Upper lobe of right lung (tissue), 1 donor: ENCODE measurements around the gene PRELP. TPM values are rescaled to one million over a fixed set of nuclear protein-coding genes. Genes with fewer than 3 reads are reported as not detected.

Experiments
- ATAC-seq: fragments of 200-7000 bp; cut with Tn5 transposase; one replicate; pipeline ENCODE4 v1.9.1; 2020; ENCODE audit warnings: mild to moderate bottlenecking, moderate library complexity
- DNase-seq: peaks from one replicate; pipeline ENCODE4 v3.0.0-alpha.2; 2020
- H3K27ac ChIP-seq: fragments of 200-600 bp; one replicate; pipeline ENCODE4 v1.8.0; 2022
- H3K27me3 ChIP-seq: fragments of 200-600 bp; one replicate; pipeline ENCODE4 v1.8.0; 2022; ENCODE audit warnings: mild to moderate bottlenecking
- H3K36me3 ChIP-seq: fragments of 200-600 bp; one replicate; pipeline ENCODE4 v1.8.0; 2022
- H3K4me1 ChIP-seq: fragments of 200-600 bp; one replicate; pipeline ENCODE4 v1.8.0; 2022
- H3K4me3 ChIP-seq: fragments of 200-600 bp; one replicate; pipeline ENCODE4 v1.8.0; 2022; ENCODE audit warnings: mild to moderate bottlenecking
- H3K9me3 ChIP-seq: fragments of 200-600 bp; one replicate; pipeline ENCODE4 v1.8.0; 2022
- intact Hi-C: fragments of 100-400 bp; cut with DNase I; formaldehyde crosslinking; loops from one replicate; pipeline ENCODE4 v1.11.0; 2022
- total RNA-seq: library from RNA; stranded (reverse); fragmentation: NEBNext Ultra II Directional; extraction: Animal tissue kit (Norgen Biotek cat#: 25700); gene quantifications from one replicate; pipeline ENCODE4 v1.2.1, GENCODE V29; 2021
- TF ChIP-seq, protein P1 (sequence below): fragments of 200-600 bp; IDR thresholded peaks from one replicate; pipeline ENCODE4 v1.8.0; 2022; ENCODE audit warnings: antibody characterized with exemption
- donor health status: DM: no; HTN: yes; CAD: no; lungs with severe emphysema.

Gene PRELP
- total RNA-seq, 1 donor from 2014 or later = 91.8 TPM

- Histone ChIP-seq H3K36me3 (no peaks in the 10 kb centered on the region), H3K4me3 (peak overlapping the region; percentile 46), H3K27me3 (no peaks in the 10 kb centered on the region), H3K9me3 (no peaks in the 10 kb centered on the region), H3K4me1 (peaks cover 19% of the 10 kb centered on the region), H3K27ac (peak overlapping the region; percentile 76)
- intact Hi-C loops = no loop called here
- no peak for ATAC-seq
- no peak for DNase-seq
- TF ChIP-seq, protein P1, sequence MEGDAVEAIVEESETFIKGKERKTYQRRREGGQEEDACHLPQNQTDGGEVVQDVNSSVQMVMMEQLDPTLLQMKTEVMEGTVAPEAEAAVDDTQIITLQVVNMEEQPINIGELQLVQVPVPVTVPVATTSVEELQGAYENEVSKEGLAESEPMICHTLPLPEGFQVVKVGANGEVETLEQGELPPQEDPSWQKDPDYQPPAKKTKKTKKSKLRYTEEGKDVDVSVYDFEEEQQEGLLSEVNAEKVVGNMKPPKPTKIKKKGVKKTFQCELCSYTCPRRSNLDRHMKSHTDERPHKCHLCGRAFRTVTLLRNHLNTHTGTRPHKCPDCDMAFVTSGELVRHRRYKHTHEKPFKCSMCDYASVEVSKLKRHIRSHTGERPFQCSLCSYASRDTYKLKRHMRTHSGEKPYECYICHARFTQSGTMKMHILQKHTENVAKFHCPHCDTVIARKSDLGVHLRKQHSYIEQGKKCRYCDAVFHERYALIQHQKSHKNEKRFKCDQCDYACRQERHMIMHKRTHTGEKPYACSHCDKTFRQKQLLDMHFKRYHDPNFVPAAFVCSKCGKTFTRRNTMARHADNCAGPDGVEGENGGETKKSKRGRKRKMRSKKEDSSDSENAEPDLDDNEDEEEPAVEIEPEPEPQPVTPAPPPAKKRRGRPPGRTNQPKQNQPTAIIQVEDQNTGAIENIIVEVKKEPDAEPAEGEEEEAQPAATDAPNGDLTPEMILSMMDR = no peak
These were observed 2.6 kb downstream of the PRELP start for GRCh38 chr1:203478231-203478630.

- H3K4me3 ChIP-seq = peak overlapping the region; percentile 46
- H3K4me1 ChIP-seq = peaks cover 19% of the 10 kb centered on the region
- ATAC-seq (no peak), DNase-seq (no peak)
- H3K9me3 ChIP-seq = no peaks in the 10 kb centered on the region
- peaks cover under 1% of the 10 kb centered on the region for H3K36me3 ChIP-seq
- H3K27ac ChIP-seq = peak overlapping the region; percentile 76
- H3K27me3 ChIP-seq = no peaks in the 10 kb centered on the region
- intact Hi-C loops = no loop called here
- TF ChIP-seq, protein P1 = no peak
These were observed 3.4 kb downstream of the PRELP start for GRCh38 chr1:203478986-203479385.

GRCh38 chr1:203479646-203480045 is 4.0 kb downstream of the PRELP start:
- Histone ChIP-seq H3K4me3 (peak overlapping the region; percentile 46), H3K9me3 (no peaks in the 10 kb centered on the region), H3K27ac (no peak overlapping the region), H3K27me3 (no peaks in the 10 kb centered on the region), H3K36me3 (peaks cover 5% of the 10 kb centered on the region), H3K4me1 (peaks cover 19% of the 10 kb centered on the region)
- intact Hi-C loops = loop anchor here (10.0 kb wide), 1 partner anchor 205 kb away; no protein-coding TSS in a partner anchor
- TF ChIP-seq, protein P1 = no peak
- DNase-seq = no peak
- no peak for ATAC-seq

- TF ChIP-seq, protein P1 = no peak
- no peaks in the 10 kb centered on the region for H3K9me3 ChIP-seq
- intact Hi-C loops = loop anchor here (10.0 kb wide), 1 partner anchor 205 kb away; no protein-coding TSS in a partner anchor
- H3K36me3 ChIP-seq = peaks cover 5% of the 10 kb centered on the region
- ATAC-seq (peak; percentile 33), DNase-seq (no peak)
- H3K4me3 ChIP-seq = peak overlapping the region; percentile 46
- H3K27me3 ChIP-seq = no peaks in the 10 kb centered on the region
- H3K4me1 ChIP-seq = peaks cover 19% of the 10 kb centered on the region
- H3K27ac ChIP-seq = peak overlapping the region; percentile 60
These were observed 4.5 kb downstream of the PRELP start for GRCh38 chr1:203480084-203480483.

DNA sequence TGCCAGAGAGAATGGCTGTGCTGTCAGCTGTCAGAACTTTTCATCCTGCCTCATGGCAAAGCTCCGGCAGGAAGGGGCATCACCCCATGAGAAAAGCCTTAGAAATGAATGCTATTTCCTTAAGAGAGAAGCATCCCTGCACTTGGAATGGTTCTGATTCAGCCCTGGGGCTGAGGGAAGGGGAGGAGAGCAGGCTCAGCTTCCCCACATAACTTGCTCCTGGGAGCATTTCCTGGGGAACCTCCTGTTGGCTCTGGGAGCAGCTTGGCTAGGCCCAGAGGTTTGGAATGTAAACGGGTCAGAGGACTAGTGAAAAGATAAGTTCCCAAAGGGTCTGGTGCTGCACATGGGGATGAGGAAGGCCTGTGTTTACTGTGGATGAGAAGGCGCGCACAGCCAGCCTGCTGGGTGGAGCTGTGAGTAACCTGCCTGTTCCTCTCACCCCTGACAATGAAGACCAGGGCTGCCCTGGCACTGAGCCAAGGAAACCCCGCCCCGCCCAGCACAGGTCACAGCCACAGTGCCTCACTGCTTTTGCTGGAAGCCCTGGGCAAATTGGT is 5.0 kb downstream of the PRELP start:
- intact Hi-C loops = loop anchor here (10.0 kb wide), 1 partner anchor 206 kb away; no protein-coding TSS in a partner anchor
- Histone ChIP-seq H3K27ac (peak overlapping the region; percentile 60), H3K27me3 (no peaks in the 10 kb centered on the region), H3K36me3 (peaks cover 5% of the 10 kb centered on the region), H3K4me1 (peaks cover 19% of the 10 kb centered on the region), H3K9me3 (no peaks in the 10 kb centered on the region), H3K4me3 (peak overlapping the region; percentile 46)
- DNase-seq (peak; percentile 84), ATAC-seq (peak; percentile 76)
- TF ChIP-seq, protein P1 = no peak
